Choroid plexus epithelial cell (primary cell): ENCODE data around the gene RAVER2.

ENCODE experiments used
- DNase-seq: peaks from one replicate; pipeline ENCODE4 v3.0.0-alpha.2; 2010; ENCODE audit warnings: low read depth
- H3K4me3 ChIP-seq: 2 replicates; pipeline ENCODE4 v1.5.1; 2011; ENCODE audit warnings: low read depth, mild to moderate bottlenecking, control low read depth, low read length, moderate library complexity
- TF ChIP-seq, protein P1 (sequence below): conservative IDR thresholded peaks from 2 replicates; pipeline ENCODE4 v1.5.1; 2011; ENCODE audit warnings: low read depth, mild to moderate bottlenecking, control low read depth, inconsistent platforms, low read length, moderate library complexity

RAVER2 gene

DNA sequence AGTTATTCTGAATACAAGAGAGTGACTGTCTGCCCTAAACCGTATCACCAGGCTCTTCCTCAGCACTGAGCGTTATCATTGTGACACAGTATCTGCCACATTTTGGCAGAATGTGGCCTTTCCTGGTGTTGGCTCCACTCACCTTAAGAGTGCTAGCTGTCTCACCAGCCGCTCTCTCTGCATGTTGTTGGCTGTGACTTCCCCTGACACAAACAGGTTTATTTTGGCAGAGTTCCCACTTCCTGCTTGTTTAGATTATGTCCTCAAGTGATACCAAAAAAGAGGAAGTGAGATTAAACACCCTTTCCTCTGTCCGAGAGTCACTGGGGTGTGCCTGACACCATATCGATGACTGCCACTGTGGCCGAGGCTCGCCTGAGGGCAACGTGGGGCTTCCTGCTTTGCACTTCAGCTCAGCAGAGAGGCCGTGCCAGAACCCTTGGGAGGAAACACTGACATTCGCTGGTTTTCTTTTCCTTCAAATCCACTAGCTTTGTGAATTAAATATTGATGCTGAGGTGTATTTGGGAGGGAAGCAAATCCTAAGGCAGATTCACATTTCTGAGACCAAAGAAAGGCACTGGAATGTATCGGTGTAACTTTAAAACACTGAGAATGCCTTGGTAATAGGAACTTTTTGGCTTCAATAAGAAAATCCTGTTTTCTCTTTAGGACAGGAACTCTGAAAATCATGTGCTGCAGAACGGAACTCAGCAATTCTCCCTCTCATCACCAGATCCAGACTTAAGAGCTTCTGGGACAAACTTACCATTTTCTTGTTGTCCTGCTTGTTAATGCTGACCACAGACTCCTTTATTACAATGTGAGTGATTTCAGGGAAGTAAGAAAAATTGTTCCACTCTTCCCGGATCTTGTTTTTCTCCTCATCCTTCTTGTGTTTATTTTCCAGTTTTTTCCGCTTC is 119.4 kb downstream of the RAVER2 start:
- TF ChIP-seq, protein P1, sequence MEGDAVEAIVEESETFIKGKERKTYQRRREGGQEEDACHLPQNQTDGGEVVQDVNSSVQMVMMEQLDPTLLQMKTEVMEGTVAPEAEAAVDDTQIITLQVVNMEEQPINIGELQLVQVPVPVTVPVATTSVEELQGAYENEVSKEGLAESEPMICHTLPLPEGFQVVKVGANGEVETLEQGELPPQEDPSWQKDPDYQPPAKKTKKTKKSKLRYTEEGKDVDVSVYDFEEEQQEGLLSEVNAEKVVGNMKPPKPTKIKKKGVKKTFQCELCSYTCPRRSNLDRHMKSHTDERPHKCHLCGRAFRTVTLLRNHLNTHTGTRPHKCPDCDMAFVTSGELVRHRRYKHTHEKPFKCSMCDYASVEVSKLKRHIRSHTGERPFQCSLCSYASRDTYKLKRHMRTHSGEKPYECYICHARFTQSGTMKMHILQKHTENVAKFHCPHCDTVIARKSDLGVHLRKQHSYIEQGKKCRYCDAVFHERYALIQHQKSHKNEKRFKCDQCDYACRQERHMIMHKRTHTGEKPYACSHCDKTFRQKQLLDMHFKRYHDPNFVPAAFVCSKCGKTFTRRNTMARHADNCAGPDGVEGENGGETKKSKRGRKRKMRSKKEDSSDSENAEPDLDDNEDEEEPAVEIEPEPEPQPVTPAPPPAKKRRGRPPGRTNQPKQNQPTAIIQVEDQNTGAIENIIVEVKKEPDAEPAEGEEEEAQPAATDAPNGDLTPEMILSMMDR, result no peak
- DNase-seq, result peak; percentile 47
- no peak overlapping the region for H3K4me3 ChIP-seq

DNA sequence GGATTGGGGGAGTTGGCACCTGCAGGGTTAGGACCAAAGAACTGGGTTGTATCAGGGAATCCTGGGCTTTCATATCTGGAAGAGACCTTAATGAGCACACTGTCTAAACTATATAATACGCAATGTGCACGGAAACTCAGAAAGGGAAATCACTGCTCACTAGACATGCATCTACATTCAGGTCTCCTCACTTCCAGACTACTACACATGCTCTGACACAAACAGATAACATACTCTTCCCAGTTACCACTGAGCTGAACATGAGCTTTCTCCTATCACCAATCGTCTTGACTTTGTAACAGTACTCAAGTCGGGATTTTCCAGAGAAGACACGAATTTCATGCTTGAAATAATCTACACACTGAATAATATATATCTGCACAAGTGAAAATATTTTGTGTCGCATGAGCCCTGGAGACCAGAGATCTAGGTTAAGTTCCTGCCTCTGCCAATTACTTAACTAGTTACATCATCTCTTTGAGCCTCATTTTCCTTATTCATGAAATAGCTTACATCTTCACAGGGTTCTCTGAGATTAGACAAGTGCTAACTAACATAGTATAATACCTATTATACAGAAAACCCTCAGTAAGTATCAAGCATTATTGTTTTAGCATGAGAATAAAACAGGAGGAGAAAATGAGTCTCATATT is 120.4 kb downstream of the RAVER2 start:
- H3K4me3 ChIP-seq, result no peak overlapping the region
- DNase-seq, result no peak
- TF ChIP-seq, protein P1, result no peak

DNA sequence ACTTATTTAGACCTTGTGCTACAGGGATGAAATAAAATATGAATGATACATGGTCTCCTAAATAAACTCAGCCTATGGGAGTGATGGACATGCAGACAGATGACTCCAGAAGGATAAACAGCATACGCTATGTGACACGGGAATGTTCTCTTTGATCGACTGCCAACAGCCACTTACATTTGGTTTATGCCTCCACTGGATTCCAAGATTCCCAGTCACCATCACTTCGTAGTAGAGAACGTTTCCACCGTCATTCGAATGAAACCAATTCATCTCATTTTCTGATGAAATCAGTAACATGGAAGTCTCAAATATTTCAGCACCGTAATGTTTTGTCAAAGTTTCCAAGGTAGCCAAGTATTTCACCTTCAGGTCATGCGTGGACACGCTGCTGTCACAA is 121.8 kb downstream of the RAVER2 start:
- peak; percentile 23 for DNase-seq
- H3K4me3 ChIP-seq, result no peak overlapping the region
- TF ChIP-seq, protein P1, result no peak

DNA sequence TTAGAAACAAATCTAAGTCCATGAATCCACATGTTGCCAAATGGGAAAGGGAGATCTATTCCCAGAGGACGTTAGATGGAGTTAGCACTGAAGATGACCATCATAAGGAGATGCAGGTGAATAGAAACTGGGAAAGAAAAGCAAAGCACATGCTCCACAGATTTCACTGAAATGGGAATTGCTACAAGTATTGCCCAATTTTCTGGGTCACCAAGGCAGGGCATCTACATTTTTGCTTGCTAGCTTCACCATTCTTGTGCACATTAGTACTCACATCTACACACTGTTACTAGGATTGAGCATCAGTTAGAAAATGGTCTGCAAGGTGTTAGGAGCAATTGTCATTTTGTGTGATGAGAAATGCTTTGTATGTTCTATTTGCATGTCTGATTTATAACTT is 122.4 kb downstream of the RAVER2 start:
- H3K4me3 ChIP-seq, result no peak overlapping the region
- TF ChIP-seq, protein P1, result no peak
- peak; percentile 28 for DNase-seq

DNA sequence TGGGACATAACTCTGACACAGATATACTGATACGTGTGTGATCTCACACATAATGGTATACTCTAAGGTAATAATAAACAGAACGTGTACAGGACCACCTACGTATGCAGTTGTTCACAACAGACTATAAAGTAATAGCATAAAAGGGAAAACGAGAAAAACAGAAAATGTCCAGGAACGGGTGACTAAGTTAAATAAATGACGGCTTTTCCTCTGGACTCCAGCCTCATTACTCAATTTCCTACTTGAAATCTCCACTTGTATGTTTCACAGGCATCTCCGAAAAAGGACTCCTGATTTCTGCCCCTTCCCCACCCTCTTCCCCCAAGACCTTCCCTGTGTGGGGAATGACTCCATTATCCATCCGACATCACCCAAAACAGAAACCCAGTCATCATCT is 126.4 kb downstream of the RAVER2 start:
- TF ChIP-seq, protein P1, result no peak
- H3K4me3 ChIP-seq, result no peak overlapping the region
- no peak for DNase-seq

DNA sequence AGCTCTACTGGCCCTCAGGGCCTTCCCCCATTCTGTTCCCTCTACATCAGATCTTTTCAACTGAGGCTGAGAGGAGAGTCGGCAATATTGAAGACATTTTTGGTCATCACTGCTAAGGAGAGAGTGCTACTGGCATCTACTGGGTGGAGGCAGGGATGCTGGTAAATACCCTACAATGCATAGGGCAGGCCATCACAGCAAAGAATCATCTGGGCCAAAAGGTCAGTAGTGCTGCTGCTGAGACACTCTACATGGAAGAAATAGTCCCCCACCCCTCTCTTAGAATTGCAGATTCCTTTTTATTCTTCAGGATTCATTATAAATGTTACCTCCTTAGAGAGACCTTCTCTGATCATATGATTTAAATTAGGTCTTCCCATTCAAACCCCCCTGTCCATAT is 127.2 kb downstream of the RAVER2 start:
- H3K4me3 ChIP-seq, result no peak overlapping the region
- TF ChIP-seq, protein P1, result no peak
- no peak for DNase-seq
